G401 (cell line): ENCODE results near the gene DEFB132. TPM values are rescaled to one million over a fixed set of nuclear protein-coding genes. Genes with fewer than 3 reads are reported as not detected.

Source experiments
- total RNA-seq: library from RNA; depleted of rRNA; stranded (reverse); fragments of >200 nt; shearing (Covaris generic); gene quantifications from 2 replicates; pipeline ENCODE4 v1.2.3, GENCODE V29; 2014; rRNA removed

DEFB132 gene
- total RNA-seq, 1 experiment from 2014 or later, result not detected

Other genes with a start within 250 kb of the DEFB132 start
- not detected in 2 replicates for gene DEFB125, start 170.1 kb upstream of the DEFB132 start, total RNA-seq
- not detected in 2 replicates for gene DEFB126, start 115.1 kb upstream of the DEFB132 start, total RNA-seq
- not detected in 2 replicates for gene DEFB127, start 100.3 kb upstream of the DEFB132 start, total RNA-seq
- not detected in 2 replicates for gene DEFB128, start 68.0 kb upstream of the DEFB132 start, total RNA-seq
- gene DEFB129, start 30.5 kb upstream of the DEFB132 start, total RNA-seq, result not detected in 2 replicates
- gene C20orf96, start 33.0 kb downstream of the DEFB132 start, total RNA-seq, result 1.0 and 4.5 TPM in 2 replicates
- 74.3 and 75.1 TPM in 2 replicates for gene ZCCHC3, start 39.8 kb downstream of the DEFB132 start, total RNA-seq
- 9.6 and 12.4 TPM in 2 replicates for gene SOX12, start 67.8 kb downstream of the DEFB132 start, total RNA-seq
- 65.9 and 70.0 TPM in 2 replicates for gene NRSN2, start 89.4 kb downstream of the DEFB132 start, total RNA-seq
- 12.9 and 15.6 TPM in 2 replicates for gene TRIB3, start 123.0 kb downstream of the DEFB132 start, total RNA-seq
- 52.4 and 58.5 TPM in 2 replicates for gene RBCK1, start 150.6 kb downstream of the DEFB132 start, total RNA-seq
- 13.5 and 17.4 TPM in 2 replicates for gene TBC1D20, start 204.8 kb downstream of the DEFB132 start, total RNA-seq